MCF 10A (cell line): ENCODE data around the gene TRANK1. TPM values are rescaled to one million over a fixed set of nuclear protein-coding genes. Genes with fewer than 3 reads are reported as not detected.

Experiments
- BruUV-seq: library from RNA; stranded (reverse); fragments of 400-500 nt; replicated peaks from 2 replicates; lab custom pipeline; 2021; lab: Mats Ljungman, UMichigan
- CTCF ChIA-PET: fragments of 300-600 bp; sonication (Branson Sonifier 250); formaldehyde crosslinking; extraction: SDS; loops from one replicate; lab custom pipeline; 2021; ENCODE audit warnings: antibody characterized with exemption, inconsistent platforms; lab: Yijun Ruan, JAX
- POLR2A ChIA-PET: fragments of 300-600, 350-650 bp; sonication (Branson Sonifier 250); formaldehyde crosslinking; extraction: SDS; loops from one replicate; lab custom pipeline; 2020; ENCODE audit warnings: antibody characterized with exemption, inconsistent platforms; lab: Yijun Ruan, JAX
- DNase-seq: peaks from one replicate; pipeline ENCODE4 v3.0.0-alpha.2; 2018; ENCODE audit not compliant: unreplicated experiment
- H3K27ac Mint-ChIP-seq: one replicate; pipeline ENCODE4 v1.8.0; 2022; ENCODE audit warnings: mild to moderate bottlenecking, low read depth, mixed read lengths; ENCODE audit not compliant: unreplicated experiment
- H3K27me3 Mint-ChIP-seq: one replicate; pipeline ENCODE4 v1.8.0; 2022; ENCODE audit warnings: mixed read lengths; ENCODE audit not compliant: insufficient read depth, unreplicated experiment
- H3K36me3 Mint-ChIP-seq: one replicate; pipeline ENCODE4 v1.8.0; 2022; ENCODE audit warnings: mild to moderate bottlenecking, moderate library complexity, mixed read lengths; ENCODE audit not compliant: insufficient read depth, unreplicated experiment
- H3K4me1 Mint-ChIP-seq: one replicate; pipeline ENCODE4 v1.8.0; 2022; ENCODE audit warnings: mixed read lengths; ENCODE audit not compliant: insufficient read depth, unreplicated experiment
- H3K4me3 Mint-ChIP-seq: one replicate; pipeline ENCODE4 v1.8.0; 2022; ENCODE audit warnings: mild to moderate bottlenecking, moderate library complexity, mixed read lengths; ENCODE audit not compliant: unreplicated experiment
- H3K9me3 Mint-ChIP-seq: one replicate; pipeline ENCODE4 v1.8.0; 2022; ENCODE audit warnings: mixed read lengths; ENCODE audit not compliant: unreplicated experiment
- intact Hi-C: fragments of 100-400 bp; cut with micrococcal nuclease; formaldehyde crosslinking; loops from 2 replicates; pipeline ENCODE4 v1.14.1; 2022
- total RNA-seq: library from RNA; stranded (reverse); gene quantifications from 2 replicates; pipeline ENCODE4 v1.2.3, GENCODE V29; 2022
- TF ChIP-seq, protein P1 (sequence below): fragments of 200-600 bp; IDR thresholded peaks from one replicate; pipeline ENCODE4 v1.8.0; 2022; ENCODE audit warnings: antibody characterized with exemption, mild to moderate bottlenecking; ENCODE audit not compliant: unreplicated experiment

TRANK1 gene
- total RNA-seq, 1 experiment from 2014 or later = 4.7 TPM

DNA sequence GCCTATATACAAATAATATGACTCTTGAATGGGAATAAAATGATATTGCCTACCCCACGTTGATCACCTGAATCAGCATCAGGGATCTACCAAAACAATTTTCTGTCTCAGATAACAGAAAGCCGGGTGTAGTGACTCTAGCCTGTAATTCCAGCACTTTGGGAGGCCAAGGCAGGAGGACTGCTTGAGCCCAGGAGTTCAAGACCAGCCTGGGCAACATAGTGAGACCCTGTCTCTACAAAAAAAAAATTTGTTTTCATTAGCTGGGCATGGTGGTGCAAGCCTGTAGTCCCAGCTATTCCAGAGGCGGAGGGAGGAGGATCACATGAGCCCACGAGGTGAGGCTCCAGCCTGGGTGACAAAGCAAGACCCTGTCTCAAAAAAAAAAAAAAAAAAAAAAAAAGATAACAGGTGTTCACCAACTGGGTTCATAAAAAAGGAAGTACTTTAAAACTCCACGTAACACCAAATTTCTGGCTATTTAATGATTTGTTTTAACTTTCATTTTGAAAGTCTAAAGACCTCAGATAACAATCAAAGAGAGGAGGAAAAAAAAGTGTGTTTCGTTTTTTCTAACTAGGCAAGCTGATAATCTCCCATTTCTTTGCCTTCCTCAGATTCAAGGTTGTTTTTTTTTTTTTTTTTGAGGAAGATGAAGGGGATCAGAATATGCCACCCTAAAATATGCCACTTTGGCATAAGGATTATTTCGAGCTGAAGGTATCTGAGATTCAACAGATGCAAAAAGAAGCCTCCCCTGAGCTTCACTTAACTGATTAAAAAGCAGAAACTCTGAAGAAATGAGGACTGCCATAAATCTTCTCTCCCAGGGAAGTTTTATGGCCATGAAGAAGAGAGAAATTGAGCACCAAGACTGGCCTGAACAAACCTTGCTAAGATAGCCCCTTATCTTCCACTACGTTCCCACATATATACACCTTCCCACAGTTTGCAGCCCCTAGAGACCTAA, 44.1 kb downstream of the TRANK1 start:
- Mint-ChIP-seq H3K4me3 (no peak overlapping the region), H3K9me3 (no peaks in the 10 kb centered on the region), H3K4me1 (no peaks in the 10 kb centered on the region), H3K36me3 (peaks cover 13% of the 10 kb centered on the region), H3K27ac (no peak overlapping the region), H3K27me3 (no peaks in the 10 kb centered on the region)
- CTCF ChIA-PET = interaction anchor here (0.5 to 2.0 kb wide), 3 partner anchors 57 to 356 kb away, joined by 3 to 6 read pairs (median 3); no protein-coding TSS in a partner anchor
- intact Hi-C loops = no loop called here
- TF ChIP-seq, protein P1, sequence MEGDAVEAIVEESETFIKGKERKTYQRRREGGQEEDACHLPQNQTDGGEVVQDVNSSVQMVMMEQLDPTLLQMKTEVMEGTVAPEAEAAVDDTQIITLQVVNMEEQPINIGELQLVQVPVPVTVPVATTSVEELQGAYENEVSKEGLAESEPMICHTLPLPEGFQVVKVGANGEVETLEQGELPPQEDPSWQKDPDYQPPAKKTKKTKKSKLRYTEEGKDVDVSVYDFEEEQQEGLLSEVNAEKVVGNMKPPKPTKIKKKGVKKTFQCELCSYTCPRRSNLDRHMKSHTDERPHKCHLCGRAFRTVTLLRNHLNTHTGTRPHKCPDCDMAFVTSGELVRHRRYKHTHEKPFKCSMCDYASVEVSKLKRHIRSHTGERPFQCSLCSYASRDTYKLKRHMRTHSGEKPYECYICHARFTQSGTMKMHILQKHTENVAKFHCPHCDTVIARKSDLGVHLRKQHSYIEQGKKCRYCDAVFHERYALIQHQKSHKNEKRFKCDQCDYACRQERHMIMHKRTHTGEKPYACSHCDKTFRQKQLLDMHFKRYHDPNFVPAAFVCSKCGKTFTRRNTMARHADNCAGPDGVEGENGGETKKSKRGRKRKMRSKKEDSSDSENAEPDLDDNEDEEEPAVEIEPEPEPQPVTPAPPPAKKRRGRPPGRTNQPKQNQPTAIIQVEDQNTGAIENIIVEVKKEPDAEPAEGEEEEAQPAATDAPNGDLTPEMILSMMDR = no peak
- POLR2A ChIA-PET = interaction anchor here (0.6 to 1.2 kb wide), 2 partner anchors 7 to 11 kb away, joined by 3 read pairs; no protein-coding TSS in a partner anchor
- BruUV-seq = no TSS peak
- DNase-seq = no peak

DNA sequence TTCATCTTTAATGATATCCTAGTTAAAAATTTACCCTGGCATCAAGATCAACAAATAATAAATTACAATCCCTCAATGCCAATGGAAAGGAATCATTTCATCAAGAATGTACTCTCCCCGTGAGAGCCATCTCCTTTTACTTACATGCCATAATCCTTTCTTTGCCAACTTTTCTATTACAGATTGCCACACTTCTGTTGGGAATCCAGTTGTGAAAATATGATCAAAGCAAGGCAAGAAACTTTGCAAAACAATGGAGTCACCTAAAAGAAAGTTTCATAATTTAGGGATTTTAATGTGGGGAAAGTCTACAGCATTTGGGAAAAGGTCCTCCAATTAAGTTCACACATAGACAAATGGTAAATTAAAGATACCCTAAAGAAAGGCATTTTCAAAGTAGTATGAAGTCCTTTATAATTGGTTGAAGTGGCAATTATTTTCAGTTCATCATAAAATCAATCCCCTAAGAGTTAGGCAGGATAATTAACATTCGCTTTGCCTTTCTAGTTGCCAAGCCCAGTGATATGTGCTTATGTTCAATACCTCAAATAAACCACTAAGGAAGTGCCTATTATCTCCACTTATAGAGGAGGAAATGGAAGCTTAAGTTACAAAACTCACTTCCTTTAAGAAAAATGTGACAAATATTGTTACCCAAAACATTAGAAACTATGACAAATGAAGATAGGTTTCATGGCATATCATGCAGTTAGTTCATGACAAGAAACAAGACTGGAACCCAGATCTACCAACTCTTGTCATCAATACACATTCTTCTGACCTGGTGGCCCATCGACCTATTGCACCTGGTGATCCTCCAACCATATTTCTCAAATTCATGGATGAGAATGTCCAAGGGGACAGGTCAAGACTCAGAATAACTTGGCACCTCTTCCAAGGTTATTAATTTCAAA, 49.1 kb downstream of the TRANK1 start:
- Mint-ChIP-seq H3K27ac (no peak overlapping the region), H3K36me3 (peaks cover 23% of the 10 kb centered on the region), H3K9me3 (no peaks in the 10 kb centered on the region), H3K4me1 (no peaks in the 10 kb centered on the region), H3K27me3 (no peaks in the 10 kb centered on the region), H3K4me3 (no peak overlapping the region)
- ChIA-PET POLR2A (interaction anchor here (1.3 kb wide), 1 partner anchor 10 kb away, joined by 5 read pairs; no protein-coding TSS in a partner anchor), CTCF (interaction anchor here (0.7 kb wide), 1 partner anchor 9 kb away, joined by 3 read pairs; no protein-coding TSS in a partner anchor)
- TF ChIP-seq, protein P1 = no peak
- no peak for DNase-seq
- intact Hi-C loops = no loop called here
- BruUV-seq = no TSS peak

DNA sequence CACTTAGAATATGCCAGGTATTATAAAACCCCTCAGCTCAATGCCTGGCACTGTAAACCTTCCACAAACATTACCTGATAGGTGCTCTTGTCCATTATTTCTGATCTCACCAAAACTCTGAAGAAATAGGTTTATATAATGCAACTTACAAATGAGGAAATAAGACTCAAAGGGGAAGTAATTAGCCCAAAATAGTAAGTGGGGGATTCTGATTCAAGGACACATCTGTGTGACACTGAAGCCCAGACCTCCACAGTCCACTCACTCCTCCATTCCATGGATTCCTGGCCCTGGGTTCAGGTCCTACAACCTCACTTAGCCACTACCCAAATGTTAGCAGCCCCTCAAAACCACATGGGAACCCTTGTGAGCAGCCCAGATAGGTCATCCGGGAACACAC, 49.9 kb downstream of the TRANK1 start:
- H3K4me1 Mint-ChIP-seq = no peaks in the 10 kb centered on the region
- no peak overlapping the region for H3K4me3 Mint-ChIP-seq
- peaks cover 18% of the 10 kb centered on the region for H3K36me3 Mint-ChIP-seq
- no peak overlapping the region for H3K27ac Mint-ChIP-seq
- no TSS peak for BruUV-seq
- no peaks in the 10 kb centered on the region for H3K9me3 Mint-ChIP-seq
- DNase-seq = no peak
- POLR2A ChIA-PET = interaction anchor here (1.3 kb wide), 1 partner anchor 11 kb away, joined by 5 read pairs; no protein-coding TSS in a partner anchor
- CTCF ChIA-PET = interaction anchor here (0.7 to 1.1 kb wide), 2 partner anchors 10 to 166 kb away, joined by 3 read pairs; no protein-coding TSS in a partner anchor
- no peaks in the 10 kb centered on the region for H3K27me3 Mint-ChIP-seq
- intact Hi-C loops = no loop called here
- TF ChIP-seq, protein P1 = no peak
